Measurements from ENCODE around the gene TNFRSF13B.

The TNFRSF13B gene

GRCh38 chr17:16952401-16952800, 19.5 kb downstream of the TNFRSF13B start:
- no peak for DNase-seq

GRCh38 chr17:16950488-16950887, 21.4 kb downstream of the TNFRSF13B start:
- DNase-seq = no peak

- DNase-seq = no peak
Observed at GRCh38 chr17:16948587-16949376, 23.1 kb downstream of the TNFRSF13B start.

- DNase-seq = no peak
Observed at GRCh38 chr17:16947470-16947869, 24.4 kb downstream of the TNFRSF13B start.

GRCh38 chr17:16945663-16946218, 26.2 kb downstream of the TNFRSF13B start:
- DNase-seq = no peak

GRCh38 chr17:16945136-16945482, 26.8 kb downstream of the TNFRSF13B start:
- DNase-seq = no peak

- DNase-seq = no peak
Observed at GRCh38 chr17:16944334-16945135, 27.4 kb downstream of the TNFRSF13B start.

- no peak for DNase-seq
Observed at GRCh38 chr17:16943541-16944333, 28.2 kb downstream of the TNFRSF13B start.

- no peak for DNase-seq
Observed at GRCh38 chr17:16943032-16943352, 28.9 kb downstream of the TNFRSF13B start.

GRCh38 chr17:16942141-16943031, 29.5 kb downstream of the TNFRSF13B start:
- no peak for DNase-seq

GRCh38 chr17:16941072-16942036, 30.6 kb downstream of the TNFRSF13B start:
- no peak for DNase-seq

- no peak for DNase-seq
Observed at GRCh38 chr17:16940116-16940881, 31.6 kb downstream of the TNFRSF13B start.

- no peak for DNase-seq
Observed at GRCh38 chr17:16939606-16940115, 32.3 kb downstream of the TNFRSF13B start.

GRCh38 chr17:16939208-16939576, 32.7 kb downstream of the TNFRSF13B start:
- no peak for DNase-seq

GRCh38 chr17:16938496-16939207, 33.3 kb downstream of the TNFRSF13B start:
- no peak for DNase-seq

- no peak for DNase-seq
Observed at GRCh38 chr17:16938031-16938430, 33.9 kb downstream of the TNFRSF13B start.

GRCh38 chr17:16937431-16937830, 34.5 kb downstream of the TNFRSF13B start:
- no peak for DNase-seq

GRCh38 chr17:16936536-16937310, 35.2 kb downstream of the TNFRSF13B start:
- DNase-seq = no peak
